GM18502 (cell line): ENCODE results near the gene DNAH8.

Experiments
- ATAC-seq: cut with Tn5 transposase; IDR thresholded peaks from one replicate; pipeline ENCODE4 v1.9.1; 2021; ENCODE audit warnings: mild to moderate bottlenecking; ENCODE audit not compliant: unreplicated experiment, poor library complexity

Gene DNAH8

GRCh38 chr6:39037707-39038106, 322.6 kb downstream of the DNAH8 start:
- no peak for ATAC-seq

DNA sequence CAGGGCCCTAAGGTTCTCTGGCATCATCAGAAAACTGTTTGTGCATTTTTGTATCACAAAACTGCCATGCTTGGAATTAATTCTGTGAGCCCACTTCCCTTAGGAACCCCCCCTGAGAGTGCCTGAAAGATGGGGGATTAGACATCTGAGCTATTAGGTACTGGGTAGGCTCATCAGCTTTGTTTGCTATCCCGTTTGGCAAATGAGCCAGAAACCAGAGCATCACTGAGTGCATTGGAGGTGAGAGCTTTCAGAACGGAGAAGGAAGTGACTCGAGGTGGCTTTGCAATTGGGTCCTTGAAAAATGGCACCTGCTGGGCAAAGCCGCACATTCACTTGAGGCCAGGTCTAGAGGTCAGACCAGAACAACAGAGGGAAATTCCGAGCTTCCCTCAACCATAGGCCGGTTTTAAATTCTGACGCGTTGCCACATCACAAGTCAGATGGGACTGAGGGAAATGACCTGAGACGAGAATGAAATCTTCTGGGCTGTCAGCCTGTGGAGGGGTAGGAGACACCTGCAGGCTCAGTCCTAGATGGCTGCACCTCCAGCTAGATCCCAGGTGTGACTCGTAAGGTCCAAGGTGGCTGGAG, 325.1 kb downstream of the DNAH8 start:
- no peak for ATAC-seq

GRCh38 chr6:39041072-39041471, 326.0 kb downstream of the DNAH8 start:
- no peak for ATAC-seq

DNA sequence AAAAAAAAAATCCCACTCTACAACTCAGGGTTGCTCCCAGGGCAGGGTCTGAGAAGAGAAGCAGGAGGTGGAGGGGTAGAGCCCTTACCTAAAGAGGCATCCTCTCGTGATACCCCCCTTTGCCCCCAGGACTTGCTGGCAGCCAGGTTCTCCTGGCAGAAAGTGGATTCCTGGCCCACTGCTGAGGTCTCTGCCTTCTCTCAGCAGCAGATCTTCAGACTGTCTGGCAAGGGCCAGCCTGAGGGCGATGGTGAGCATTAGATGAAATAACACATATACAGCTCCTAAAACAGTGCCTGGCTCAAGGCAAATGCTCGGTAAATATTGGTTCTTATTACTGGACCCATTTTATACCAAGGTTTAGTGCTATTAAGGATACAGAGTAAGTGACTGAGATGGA, 328.7 kb downstream of the DNAH8 start:
- no peak for ATAC-seq

- ATAC-seq: no peak
Measured at GRCh38 chr6:39044181-39044580, 329.1 kb downstream of the DNAH8 start.

- no peak for ATAC-seq
Measured at GRCh38 chr6:39047434-39048327, 332.6 kb downstream of the DNAH8 start.

DNA sequence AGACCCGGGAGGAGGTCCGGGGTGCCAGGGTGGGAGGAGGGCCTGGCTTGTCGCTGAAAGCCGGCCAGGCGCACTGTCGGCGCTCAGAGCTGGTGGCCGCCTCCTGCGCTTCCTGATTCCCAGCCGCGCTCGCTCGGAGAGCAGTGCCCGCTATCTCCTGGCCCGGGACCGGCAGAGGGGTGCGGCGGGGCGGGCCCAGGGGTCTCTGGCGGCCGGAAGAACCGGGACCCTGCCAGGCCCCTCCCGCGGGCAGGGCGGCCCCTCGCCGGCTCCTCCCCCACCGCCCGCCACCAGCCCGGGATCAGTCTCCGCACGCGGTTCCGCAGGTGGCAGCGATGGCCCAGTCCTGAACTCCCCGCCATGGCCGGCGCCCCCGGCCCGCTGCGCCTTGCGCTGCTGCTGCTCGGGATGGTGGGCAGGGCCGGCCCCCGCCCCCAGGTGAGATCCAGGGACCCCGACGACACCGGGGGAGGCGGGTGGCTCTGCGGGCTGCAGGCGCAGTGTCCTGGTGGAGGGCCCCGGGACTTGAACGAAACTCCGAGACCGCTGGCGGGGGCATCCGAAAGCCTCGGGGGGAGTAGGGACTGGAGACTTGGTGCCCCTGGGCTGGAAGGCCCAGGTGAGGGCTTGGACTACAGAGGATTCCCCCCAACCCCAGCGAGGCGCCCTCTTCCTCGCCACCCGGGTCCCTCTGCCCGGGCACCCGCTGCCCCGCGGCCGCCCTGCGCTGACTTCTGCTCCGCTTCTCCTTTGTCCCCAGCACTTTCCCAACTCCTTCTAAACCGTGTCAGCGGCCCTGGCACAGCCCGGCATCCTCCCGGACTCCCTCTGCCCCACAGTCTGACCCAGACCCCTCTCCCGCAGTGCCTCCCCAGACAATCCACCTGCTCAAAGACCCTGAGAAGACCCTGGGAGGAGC, 333.6 kb downstream of the DNAH8 start, which contains the start of gene GLP1R:
TSS of gene GLP1R (plus strand) at position 301 of the 919 bp plus-strand sequence. CDS start at position 361, 60 bp downstream.
- no peak for ATAC-seq

DNA sequence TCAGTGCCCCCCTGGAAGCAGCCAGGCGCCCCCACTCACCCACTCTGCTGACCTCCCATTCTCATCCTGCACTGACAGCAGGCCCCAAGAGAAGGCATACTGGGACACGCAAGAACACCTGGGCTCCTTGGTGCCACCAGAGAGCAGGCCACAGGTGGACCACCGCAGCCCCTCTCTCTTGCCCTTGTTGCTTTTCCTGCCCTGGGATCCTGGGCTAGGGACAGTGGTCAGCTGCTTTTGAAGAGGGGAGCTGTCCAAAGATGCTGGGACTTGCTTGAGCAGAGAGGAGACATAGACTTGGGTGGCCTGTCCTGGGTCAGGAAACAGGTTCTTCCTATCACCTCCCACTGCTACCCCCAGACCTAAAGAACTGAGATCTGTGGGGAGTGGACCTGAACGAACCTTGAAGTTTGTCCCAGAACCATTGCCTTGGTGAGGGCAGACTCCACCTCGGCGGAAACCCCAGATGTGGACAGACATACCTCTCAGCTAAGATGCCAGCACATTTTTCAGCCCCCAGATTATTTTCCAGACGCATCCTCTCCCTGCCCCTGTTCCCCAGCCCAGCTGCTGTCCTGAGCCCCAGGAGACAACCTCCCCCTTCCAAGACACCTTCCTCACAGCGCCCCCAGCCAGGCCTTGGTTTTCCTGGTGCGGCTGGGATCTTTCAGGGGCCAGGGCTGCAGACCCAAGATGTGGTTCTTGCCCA, 334.6 kb downstream of the DNAH8 start:
- no peak for ATAC-seq

DNA sequence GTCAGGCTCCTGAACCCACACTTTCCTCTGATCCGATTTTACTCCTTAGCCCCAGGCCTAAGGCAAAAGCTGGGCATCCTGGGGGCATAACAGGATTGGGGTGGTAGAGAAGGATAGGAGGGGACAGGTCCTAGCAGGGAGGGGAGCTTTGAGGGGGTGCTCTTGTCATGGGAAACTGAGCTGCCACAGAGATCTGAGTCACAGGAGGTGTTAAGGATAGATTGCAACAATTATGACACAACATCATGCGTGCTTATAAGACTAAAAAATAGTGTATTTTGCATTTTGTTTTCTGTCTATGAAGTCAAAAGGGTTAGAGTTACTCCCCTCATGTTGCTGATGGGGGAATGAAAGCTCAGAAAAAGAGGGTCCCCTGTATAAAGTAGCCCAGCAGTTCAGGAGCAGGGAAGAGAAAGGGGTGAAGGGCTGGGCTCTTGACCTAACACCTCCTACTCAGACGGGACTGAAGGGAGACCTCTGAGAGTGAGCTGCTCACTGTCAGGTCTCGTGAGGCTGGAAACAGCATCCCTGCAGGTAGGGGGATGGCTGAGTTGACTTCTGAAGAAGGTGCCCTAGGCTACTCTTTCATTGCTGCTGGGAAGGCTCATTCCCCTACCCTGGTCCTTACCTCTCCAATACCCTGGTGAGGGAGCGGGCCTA, 335.5 kb downstream of the DNAH8 start:
- ATAC-seq: no peak

GRCh38 chr6:39051399-39052122, 336.4 kb downstream of the DNAH8 start:
- no peak for ATAC-seq

DNA sequence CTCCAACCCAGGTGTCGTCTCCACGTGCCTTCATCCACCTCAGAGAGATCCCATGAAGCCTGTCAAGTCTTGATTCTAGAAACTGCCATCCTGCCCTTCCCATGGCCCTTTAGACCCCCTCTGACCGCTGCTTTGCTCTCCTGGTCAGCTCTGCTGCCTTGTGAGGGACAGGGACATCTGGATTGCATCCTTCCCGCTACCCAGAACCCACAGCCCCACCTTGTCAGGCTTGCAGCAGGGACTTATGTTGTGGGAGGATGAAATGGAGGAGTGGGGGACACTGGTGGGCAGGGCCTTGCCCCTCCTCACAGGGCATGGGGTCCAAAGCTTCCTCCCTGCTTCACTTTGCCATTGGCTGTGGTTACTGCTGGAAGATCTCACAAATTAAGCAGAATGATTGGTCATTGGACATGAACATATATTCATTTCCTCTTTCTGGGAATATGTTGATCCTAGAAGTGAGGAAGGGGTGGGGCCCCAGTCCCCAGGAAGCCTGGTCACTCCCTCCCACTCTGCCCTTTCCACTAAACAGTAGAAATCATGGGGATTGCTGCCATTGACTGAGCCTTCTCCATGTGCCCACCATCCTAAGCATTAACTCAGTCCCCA, 338.0 kb downstream of the DNAH8 start:
- no peak for ATAC-seq

DNA sequence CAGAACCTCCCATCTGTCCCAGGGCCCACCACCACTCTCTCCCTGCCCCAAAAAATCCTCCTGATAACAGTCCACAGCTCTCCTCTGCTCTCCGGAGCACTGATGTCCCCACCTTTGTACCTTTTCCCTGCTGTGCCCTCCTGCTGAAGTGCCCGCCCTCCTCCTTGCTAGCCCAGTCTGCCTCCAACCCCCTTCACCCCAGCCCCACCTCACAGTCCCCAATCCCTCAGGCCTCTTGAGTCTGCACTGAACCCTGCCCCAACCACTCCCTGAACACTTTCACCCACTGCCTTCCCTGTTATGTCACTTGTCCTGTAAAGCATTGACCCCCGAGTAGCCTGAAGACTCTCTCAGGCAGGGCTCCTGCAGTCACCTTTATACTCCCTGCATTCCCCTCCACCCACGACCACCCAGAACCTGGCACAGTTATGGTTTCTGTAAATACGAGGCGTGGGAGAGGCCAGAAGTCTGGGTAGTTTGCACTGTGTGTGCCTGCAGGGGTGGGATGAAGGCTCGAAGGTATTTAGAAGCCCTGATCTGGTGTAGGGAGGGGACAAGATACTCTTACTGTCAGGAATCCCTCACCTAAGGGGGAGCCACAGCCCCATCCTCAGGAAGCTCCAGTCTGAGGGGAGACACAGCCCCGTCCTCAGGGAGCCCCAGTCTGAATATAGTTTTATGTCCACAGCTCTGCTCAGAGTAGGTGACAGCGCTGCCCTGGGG, 338.9 kb downstream of the DNAH8 start:
- no peak for ATAC-seq

DNA sequence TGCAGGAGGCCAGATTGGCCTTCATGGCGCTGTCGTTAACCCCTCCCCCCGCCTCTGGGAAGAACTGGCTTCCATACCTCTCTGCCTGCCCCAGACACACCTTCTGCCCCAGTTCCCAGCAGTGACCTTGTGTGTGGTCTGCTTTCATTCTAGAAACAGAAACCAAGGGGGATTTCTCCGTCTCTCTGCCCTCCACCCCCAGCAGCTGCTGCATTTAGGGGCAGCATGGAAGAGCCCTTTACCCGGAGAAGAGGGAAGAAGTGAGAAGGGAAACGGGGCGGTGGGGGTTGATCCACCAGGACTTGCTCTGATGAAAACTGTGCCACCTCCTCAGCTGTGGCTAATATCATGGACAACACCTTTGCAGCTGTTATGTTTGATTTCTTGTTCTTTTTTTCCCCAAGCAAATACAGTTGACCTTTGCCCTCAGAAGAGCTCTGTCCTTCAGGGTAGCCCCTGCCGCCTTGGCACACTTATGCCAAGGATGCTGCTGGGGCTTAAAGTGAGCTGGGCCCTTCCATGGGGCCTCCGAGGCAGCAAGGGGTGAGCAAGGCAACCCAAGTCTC, 339.5 kb downstream of the DNAH8 start:
- ATAC-seq: no peak

DNA sequence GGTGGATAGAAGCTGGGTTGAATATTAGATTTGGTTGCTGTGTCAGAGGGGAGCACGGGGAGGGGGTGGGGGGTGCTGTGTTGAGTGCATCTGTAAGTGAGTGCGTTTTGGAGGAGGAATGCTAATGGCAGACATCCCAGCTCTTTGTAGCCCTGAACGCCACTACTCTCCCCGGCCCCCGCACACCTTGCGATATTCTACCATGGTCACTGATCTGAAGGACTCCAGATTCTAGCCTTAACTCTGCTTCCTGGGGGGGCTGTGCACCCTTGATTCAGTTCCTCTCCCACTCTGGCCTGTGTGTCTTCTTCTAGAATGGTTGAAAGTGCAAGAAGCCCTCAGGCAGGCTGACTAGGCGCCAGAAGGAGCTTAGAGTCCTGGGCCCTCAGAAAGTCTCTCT, 340.6 kb downstream of the DNAH8 start:
- no peak for ATAC-seq

- ATAC-seq: no peak
Measured at GRCh38 chr6:39056191-39056590, 341.1 kb downstream of the DNAH8 start.

GRCh38 chr6:39056681-39057080, 341.6 kb downstream of the DNAH8 start:
- ATAC-seq: no peak
